Parathyroid adenoma (tissue), 2 donors: ENCODE data around the gene DNAAF8.

Experiments used
- H2AFZ ChIP-seq: fragments of 300-600 bp; sonication (generic); one replicate; pipeline ENCODE4 v1.7.0; 2017; ENCODE audit warnings: antibody characterized with exemption, mild to moderate bottlenecking
- H3K27ac ChIP-seq: fragments of 300-600 bp; sonication (generic); one replicate; pipeline ENCODE4 v1.7.0; 2017
- H3K27me3 ChIP-seq: fragments of 300-600 bp; sonication (generic); one replicate; pipeline ENCODE4 v1.7.0; 2017; ENCODE audit warnings: low read length; ENCODE audit not compliant: control insufficient read depth, insufficient read depth
- H3K36me3 ChIP-seq: fragments of 300-600 bp; sonication (generic); one replicate; pipeline ENCODE4 v1.7.0; 2017; ENCODE audit warnings: low read length; ENCODE audit not compliant: control insufficient read depth, insufficient read depth
- H3K4me1 ChIP-seq: fragments of 300-600 bp; sonication (generic); one replicate; pipeline ENCODE4 v1.7.0; 2017; ENCODE audit warnings: control low read depth
- H3K4me2 ChIP-seq: fragments of 300-600 bp; sonication (generic); one replicate; pipeline ENCODE4 v1.7.0; 2017; ENCODE audit warnings: low read length
- H3K4me3 ChIP-seq: fragments of 300-600 bp; sonication (generic); one replicate; pipeline ENCODE4 v1.7.0; 2017; ENCODE audit warnings: low read depth, low read length
- H3K79me2 ChIP-seq: fragments of 300-600 bp; sonication (generic); one replicate; pipeline ENCODE4 v1.7.0; 2017; ENCODE audit warnings: control low read depth
- H3K9ac ChIP-seq: fragments of 300-600 bp; sonication (generic); one replicate; pipeline ENCODE4 v1.7.0; 2017; ENCODE audit warnings: mild to moderate bottlenecking
- H3K9me3 ChIP-seq: fragments of 300-600 bp; sonication (generic); one replicate; pipeline ENCODE4 v1.7.0; 2017; ENCODE audit warnings: low read length; ENCODE audit not compliant: control insufficient read depth
- TF ChIP-seq, protein P1 (sequence below): fragments of 300-600 bp; sonication (generic); IDR thresholded peaks from one replicate; pipeline ENCODE4 v1.7.0; 2017; ENCODE audit warnings: antibody characterized with exemption, mild to moderate bottlenecking
- donor health status: primary hyperparathyroidism.

The DNAAF8 gene

DNA sequence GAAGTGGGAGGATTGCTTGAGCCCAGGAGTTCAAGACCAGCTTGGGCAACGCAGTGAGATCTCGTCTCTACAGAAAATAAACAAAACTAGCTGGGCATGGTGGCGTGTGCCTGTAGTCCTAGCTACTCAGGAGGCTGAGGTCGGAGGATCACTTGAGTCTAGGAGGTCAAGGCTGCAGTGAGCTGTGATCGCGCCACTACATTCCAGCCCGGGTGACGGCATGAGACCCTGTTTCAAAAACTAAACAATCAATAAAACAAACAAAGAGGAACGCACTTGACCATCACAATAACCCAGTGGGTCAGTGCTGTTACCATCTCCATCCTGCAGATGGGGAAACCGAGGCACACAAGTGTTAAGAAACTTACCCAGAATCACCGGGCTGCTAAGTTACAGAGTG is 18.9 kb downstream of the DNAAF8 start:
- Histone ChIP-seq H3K4me2 (no peak overlapping the region), H2AFZ (no peak overlapping the region), H3K4me1 (no peaks in the 10 kb centered on the region), H3K79me2 (peaks cover 6% of the 10 kb centered on the region), H3K4me3 (no peak overlapping the region), H3K27ac (no peak overlapping the region), H3K9ac (no peak overlapping the region), H3K9me3 (no peaks in the 10 kb centered on the region), H3K36me3 (no peaks in the 10 kb centered on the region), H3K27me3 (no peaks in the 10 kb centered on the region)
- TF ChIP-seq, protein P1, sequence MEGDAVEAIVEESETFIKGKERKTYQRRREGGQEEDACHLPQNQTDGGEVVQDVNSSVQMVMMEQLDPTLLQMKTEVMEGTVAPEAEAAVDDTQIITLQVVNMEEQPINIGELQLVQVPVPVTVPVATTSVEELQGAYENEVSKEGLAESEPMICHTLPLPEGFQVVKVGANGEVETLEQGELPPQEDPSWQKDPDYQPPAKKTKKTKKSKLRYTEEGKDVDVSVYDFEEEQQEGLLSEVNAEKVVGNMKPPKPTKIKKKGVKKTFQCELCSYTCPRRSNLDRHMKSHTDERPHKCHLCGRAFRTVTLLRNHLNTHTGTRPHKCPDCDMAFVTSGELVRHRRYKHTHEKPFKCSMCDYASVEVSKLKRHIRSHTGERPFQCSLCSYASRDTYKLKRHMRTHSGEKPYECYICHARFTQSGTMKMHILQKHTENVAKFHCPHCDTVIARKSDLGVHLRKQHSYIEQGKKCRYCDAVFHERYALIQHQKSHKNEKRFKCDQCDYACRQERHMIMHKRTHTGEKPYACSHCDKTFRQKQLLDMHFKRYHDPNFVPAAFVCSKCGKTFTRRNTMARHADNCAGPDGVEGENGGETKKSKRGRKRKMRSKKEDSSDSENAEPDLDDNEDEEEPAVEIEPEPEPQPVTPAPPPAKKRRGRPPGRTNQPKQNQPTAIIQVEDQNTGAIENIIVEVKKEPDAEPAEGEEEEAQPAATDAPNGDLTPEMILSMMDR: no peak

DNA sequence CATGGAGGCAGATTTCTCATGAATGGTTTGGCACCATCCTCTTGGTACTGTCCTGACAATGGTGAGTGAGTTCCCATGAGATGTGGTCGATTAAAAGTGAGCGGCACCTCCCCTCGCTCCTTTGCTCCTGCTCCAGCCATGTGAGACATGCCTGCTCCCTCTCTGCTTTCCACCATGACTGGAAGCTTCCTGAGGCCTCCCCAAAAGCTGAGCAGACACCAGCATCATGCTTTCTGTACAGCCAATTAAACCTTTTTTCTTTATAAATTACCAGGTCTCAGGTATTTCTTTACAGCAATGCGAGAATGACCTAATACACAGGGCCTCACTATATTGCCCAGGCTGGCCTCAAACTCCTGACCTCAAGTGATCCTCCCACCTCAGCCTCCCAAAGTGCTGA is 20.5 kb downstream of the DNAAF8 start:
- H3K79me2 ChIP-seq: peaks cover 6% of the 10 kb centered on the region
- no peak overlapping the region for H3K27ac ChIP-seq
- TF ChIP-seq, protein P1: no peak
- H2AFZ ChIP-seq: no peak overlapping the region
- H3K9ac ChIP-seq: no peak overlapping the region
- H3K27me3 ChIP-seq: no peaks in the 10 kb centered on the region
- no peaks in the 10 kb centered on the region for H3K4me1 ChIP-seq
- no peak overlapping the region for H3K4me2 ChIP-seq
- H3K4me3 ChIP-seq: no peak overlapping the region
- H3K9me3 ChIP-seq: no peaks in the 10 kb centered on the region
- H3K36me3 ChIP-seq: no peaks in the 10 kb centered on the region

DNA sequence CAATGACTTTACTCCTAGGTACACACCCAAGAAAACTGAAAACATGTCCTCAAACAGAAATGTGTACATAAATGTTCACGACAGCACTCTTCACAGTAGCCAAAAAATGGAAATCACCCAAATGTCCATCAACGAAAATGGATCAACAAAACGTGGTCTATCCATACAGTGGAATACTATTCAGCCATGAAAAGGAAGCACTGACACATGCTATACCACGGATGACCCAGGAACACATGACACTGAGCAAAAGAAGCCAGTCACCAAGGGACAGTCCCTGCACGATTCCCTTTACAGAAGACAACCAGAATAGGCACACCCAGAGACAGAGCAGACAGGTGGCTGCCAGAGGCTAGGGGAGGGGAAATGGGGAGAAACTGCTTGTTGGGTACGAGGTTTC is 21.4 kb downstream of the DNAAF8 start:
- no peaks in the 10 kb centered on the region for H3K4me1 ChIP-seq
- no peaks in the 10 kb centered on the region for H3K9me3 ChIP-seq
- no peak overlapping the region for H3K4me3 ChIP-seq
- H3K79me2 ChIP-seq: peaks cover 6% of the 10 kb centered on the region
- no peak overlapping the region for H3K9ac ChIP-seq
- H3K27ac ChIP-seq: no peak overlapping the region
- TF ChIP-seq, protein P1: no peak
- H2AFZ ChIP-seq: no peak overlapping the region
- H3K36me3 ChIP-seq: no peaks in the 10 kb centered on the region
- H3K27me3 ChIP-seq: no peaks in the 10 kb centered on the region
- no peak overlapping the region for H3K4me2 ChIP-seq

DNA sequence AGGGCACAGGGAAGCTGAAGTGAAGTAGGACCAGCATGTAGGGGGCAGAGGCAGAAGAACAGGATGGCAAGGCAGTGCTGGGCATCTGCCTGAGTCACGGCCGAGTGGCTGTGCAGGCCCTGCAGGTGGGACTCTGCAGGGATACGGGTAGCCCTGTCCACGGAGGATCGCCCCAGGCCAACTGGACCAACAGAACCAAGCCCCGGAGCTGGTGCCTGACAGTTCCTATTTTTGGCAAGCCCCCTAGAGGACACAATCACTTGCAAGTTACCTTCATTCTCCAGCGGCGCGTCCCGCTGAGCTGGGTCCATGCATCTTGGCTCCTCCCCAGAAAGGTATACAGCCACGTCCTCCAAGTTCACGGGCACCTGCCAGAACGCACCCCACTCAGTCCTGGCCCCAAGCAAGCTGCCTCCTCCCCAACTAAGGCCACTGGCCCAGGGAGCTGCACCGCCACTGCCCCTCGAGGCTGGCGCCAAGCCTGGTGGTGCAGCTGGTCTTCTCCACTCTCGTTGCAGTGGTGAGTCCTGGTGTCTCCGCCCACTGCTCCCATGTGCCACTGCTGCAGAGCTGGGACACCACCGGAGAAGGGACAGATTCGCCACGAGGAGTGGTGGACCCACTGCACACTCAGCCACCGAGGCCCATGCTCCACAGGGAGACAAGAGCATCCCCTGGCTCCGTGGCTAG is 26.0 kb downstream of the DNAAF8 start:
- Histone ChIP-seq H2AFZ (no peak overlapping the region), H3K4me1 (no peaks in the 10 kb centered on the region), H3K4me2 (no peak overlapping the region), H3K9ac (no peak overlapping the region), H3K4me3 (no peak overlapping the region), H3K79me2 (peaks cover 3% of the 10 kb centered on the region), H3K9me3 (no peaks in the 10 kb centered on the region), H3K27me3 (no peaks in the 10 kb centered on the region), H3K36me3 (no peaks in the 10 kb centered on the region), H3K27ac (no peak overlapping the region)
- TF ChIP-seq, protein P1: no peak

DNA sequence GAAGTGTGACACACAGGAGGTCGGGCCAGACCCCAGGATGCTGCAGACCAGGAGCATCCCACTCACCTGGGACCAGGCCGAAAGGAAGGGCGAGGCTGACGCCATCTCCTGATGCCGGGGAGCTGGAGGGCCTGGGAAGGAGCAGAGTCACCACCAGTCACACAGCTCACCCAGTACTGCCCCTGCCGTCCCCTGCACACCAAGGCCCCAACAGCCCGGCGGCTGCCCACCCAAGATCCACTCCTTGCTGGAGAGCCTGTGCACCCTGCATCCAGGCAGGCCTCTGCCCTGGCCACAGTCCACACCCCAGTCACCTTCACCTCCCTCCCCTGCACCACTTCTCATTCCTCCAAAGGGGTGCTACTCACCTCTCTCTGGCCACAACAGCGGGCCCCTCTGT is 27.9 kb downstream of the DNAAF8 start:
- no peaks in the 10 kb centered on the region for H3K36me3 ChIP-seq
- peaks cover 4% of the 10 kb centered on the region for H3K79me2 ChIP-seq

More for the DNA sequence above, 27.9 kb downstream of the DNAAF8 start:
- Histone ChIP-seq H3K27ac (no peak overlapping the region), H3K9me3 (no peaks in the 10 kb centered on the region), H3K4me1 (no peaks in the 10 kb centered on the region), H3K4me2 (no peak overlapping the region), H3K27me3 (no peaks in the 10 kb centered on the region), H3K4me3 (no peak overlapping the region), H3K9ac (no peak overlapping the region), H2AFZ (no peak overlapping the region)
- TF ChIP-seq, protein P1: no peak
